ENCODE measurements around the gene UPF2.
"Not testable (repeated sequence)": the region's sequence is repeated elsewhere in the genome, so short reads cannot be mapped to it uniquely, and the experiment has no call there.

The UPF2 gene

GRCh38 chr10:11906714-11907113 lies 135.9 kb downstream of the UPF2 start:
- DNase-seq = no peak

DNA sequence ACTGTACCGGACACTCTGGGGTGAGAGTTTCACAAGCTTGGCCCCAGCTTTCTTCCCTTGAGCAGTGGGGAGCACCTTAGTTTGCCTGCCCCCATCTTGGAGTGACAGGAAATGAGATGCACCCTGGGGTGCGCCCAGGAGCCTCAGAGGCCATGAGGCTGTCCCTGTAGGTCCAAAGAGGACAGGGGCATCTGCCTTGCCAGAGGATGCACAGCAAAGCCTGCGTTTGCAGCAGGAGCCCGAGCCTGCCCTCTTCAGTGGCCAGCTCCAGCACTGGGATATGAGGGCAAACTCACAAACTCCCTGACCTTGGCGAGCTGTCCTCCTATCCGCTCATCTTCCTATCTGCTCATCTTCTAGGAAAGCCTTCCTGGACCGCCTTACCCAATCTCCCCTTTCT lies 140.0 kb downstream of the UPF2 start:
- no peak for DNase-seq

DNA sequence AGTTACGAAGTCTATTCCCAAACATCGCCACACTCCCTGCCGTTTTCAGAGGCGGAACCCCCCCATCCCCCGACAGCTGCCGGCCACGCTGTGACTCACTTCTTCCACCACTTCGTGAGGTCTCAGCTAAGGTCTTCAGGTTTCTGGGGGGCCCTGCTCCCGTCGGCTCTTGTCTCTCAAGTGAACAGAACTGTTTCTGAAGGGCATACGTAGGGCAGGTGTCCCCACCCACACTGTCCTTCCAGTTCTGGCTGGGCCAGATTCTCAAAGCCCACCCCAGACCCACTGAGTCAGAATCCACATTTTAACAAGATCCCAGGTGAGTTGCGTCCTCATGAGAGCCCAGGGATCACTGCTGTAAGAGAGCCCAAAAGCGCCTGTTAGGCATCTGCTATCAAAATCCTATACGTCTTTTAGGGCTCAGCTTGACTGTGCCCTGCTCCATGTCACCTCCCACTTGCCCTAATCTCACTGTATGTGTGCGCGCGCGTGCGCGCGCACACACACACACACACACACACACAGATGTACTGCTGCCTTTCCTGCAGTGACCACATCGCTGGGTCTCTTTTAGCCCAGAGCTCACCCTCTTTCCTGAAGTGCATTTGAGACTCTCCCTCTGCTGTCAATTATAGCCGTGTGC lies 140.7 kb downstream of the UPF2 start:
- no peak for DNase-seq

GRCh38 chr10:11901454-11901832 lies 141.2 kb downstream of the UPF2 start:
- no peak for DNase-seq

DNA sequence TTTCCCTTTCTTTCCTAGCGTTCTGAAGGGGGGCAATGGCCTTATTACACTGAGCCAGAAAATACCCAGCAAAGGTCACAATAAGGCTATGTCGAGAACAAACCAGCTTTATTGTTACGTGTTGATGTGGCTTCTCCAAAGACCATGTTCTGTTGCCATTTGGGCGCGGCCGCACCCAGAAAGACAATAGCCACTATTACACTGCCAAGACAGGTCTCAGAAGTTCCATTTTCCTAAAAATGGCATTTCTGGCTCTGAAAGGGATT lies 141.6 kb downstream of the UPF2 start:
- DNase-seq = no peak

DNA sequence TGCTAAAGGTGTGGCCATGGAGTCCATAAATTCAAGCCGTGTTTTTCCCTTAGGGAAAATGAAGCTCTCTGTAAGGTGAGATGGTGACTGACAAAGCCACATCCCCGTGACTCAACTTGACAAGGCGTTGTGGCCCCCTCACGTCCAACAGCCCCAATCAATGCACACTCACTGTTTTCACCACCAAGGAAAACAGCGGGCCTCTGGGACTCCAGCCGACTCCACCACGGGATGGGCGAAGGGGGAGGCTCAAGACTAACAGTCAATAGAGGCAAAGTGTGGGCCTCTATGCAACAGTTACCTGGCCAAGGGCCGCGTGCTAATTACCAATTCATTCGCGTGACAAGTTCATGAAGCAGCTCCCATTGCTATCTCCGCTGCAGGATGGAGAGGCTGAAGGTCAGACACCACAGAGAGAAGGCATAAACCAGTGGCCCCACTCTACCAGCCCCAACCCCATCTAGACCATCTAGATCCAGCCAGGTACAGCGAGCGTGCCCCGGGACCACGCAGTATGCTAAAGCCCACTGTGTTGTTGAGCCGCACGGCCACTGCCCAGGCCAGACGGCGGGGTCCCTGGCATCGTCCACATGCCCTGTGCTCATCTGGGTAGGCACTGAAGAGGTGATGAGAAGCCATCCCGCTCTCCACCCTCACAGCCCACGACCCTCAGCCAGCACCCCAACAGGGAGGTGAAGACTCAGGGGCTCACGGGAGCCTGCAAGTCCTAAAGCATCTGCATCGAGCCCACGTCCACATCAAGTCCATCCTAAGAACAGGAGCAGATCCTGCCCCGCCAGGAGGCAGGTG lies 143.3 kb downstream of the UPF2 start:
- no peak for DNase-seq

GRCh38 chr10:11898372-11899066 lies 144.1 kb downstream of the UPF2 start:
- DNase-seq = no peak

GRCh38 chr10:11898033-11898371 lies 144.6 kb downstream of the UPF2 start:
- no peak for DNase-seq

DNA sequence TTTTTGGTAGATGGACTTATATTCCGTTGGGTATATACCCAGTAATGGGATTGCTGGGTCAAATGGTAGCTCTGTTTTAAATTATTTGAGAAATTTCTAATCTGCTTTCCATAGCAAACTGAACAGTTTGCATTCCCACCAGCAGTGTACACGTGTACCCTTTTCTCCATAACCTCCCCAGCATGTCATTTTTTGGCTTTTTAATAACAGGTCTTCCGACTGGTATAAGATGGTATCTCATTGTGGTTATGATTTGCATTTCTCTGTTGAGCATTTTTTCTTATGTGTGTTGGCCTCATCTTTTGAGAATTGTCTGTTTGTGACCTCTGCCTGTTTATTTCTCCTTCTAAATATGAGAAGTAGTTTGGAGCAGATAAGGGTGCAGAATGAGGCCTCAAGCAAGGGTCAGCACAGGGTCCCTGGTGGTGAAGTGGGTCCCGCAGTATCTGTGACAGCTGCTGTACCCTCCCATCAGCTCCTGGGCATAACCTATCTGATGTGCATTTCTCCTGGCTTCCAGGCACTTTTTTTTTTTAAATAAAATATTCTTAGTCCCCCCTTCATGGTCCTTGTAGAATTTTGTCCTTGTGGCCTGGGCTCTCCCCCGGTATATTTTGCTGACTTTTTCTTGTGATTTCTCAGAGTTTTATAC lies 145.9 kb downstream of the UPF2 start:
- DNase-seq = no peak

DNA sequence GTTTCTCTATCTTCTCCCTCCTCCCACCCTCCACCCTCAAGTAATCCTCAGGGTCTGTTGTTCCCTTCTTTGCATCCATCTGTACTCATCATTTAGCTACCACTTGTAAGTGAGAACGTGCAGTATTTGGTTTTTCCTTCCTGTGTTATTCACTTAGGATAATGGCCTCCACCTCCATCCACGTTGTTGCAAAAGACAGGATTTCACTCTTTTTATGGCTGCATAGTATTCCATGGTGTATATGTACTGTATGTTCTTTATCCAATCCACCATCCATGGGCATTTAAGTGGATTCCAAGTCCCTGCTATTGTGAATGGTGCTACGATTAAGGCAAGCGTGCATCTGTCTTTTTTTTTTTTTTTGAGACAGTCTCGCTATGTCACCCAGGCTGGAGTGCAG lies 147.0 kb downstream of the UPF2 start:
- DNase-seq = no peak

DNA sequence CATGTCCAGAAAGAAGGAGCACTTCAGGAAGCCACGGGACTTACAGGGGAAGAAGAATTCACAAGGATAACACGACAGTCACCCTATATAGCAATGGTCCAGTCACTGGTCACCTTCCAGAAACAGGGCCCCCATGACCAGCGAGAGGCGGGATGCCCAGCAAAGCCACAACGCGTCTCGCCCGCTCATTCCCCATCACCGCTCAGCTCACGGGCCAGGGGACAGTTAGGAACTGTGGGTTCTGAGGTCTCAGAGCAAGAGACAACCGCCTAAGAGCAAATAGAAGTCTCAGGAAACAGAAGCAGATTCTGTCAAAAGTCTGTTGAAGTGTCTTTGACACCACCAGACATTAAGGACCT lies 147.5 kb downstream of the UPF2 start:
- DNase-seq = no peak

- DNase-seq = no peak
These were observed 148.1 kb downstream of the UPF2 start for GRCh38 chr10:11894381-11895107.

GRCh38 chr10:11893749-11894278 lies 148.8 kb downstream of the UPF2 start:
- DNase-seq = no peak

DNA sequence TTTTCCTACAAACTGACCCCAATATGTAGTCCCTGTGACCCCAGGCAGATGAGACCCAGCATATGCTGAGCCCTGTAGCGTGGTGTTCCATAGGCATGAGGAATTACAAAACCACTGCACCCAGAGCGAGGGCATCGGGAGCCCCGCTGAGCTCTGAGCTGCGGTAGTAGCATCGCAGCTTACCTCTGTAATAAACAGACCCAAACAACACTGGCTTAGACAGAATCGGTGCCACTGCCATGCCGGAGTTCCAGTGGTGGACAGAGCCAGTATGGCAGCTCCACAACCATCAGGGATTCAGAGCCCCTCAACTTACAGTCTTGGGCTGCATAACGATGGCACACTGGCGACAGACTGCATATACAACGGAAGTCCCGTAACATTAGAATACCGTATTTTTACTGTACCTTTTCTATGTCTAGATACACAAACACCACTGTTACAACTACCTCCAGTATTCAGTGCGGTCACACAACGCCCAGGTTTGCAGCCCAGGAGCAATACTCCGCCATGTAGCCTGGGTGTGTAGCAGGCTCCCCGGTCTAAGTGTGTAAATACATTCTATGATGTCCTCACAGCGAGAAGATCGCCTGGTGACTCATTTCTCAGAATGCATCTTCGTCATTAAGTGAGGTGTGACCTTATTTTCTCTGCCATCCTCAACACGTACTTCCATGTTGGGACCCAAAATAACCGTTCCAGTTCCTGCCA lies 150.7 kb downstream of the UPF2 start:
- no peak for DNase-seq

- DNase-seq = not testable (repeated sequence)
These were observed 153.3 kb downstream of the UPF2 start for GRCh38 chr10:11889263-11889662.

DNA sequence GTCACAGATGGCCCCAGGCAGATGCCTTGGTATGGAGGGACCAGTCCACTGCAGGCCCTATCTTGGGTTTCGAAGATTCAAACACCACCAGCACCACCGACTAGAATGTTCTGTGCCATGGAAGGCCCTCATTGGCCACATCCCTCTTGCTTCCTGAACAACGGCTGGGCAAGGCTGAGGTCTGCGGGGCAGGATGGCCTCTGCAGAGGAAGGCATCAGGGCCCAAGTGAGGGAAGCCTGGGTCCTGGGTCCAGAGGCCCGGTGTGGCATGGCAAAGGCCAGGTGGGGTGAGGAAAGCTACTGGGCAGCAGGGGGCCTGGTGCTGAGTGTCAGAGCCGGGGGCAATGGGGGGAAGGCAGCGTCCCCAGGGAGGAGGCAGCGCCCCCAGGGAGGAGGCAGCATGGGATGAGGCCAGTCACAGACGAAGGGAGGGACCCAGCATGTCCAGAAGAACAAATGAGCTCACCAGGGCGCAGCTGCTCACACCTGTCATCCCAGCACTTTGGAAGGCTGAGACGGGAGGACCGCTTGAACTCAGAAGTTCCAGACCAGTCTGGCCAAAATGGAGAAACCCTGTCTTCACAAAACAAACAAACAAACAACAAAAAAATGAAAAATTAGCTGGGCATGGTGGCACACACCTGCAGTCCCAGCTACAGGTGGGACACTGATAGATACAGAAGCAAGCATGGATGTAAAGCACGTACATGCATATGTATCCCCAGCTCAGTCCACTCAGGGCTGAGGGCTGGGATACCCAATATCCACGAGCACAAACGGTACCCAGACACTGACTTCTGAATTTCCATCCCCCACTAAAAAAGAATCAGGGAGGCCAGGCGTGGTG lies 155.0 kb downstream of the UPF2 start:
- no peak for DNase-seq

GRCh38 chr10:11886851-11887250 lies 155.8 kb downstream of the UPF2 start:
- no peak for DNase-seq

GRCh38 chr10:11886138-11886474 lies 156.5 kb downstream of the UPF2 start:
- DNase-seq = no peak

DNA sequence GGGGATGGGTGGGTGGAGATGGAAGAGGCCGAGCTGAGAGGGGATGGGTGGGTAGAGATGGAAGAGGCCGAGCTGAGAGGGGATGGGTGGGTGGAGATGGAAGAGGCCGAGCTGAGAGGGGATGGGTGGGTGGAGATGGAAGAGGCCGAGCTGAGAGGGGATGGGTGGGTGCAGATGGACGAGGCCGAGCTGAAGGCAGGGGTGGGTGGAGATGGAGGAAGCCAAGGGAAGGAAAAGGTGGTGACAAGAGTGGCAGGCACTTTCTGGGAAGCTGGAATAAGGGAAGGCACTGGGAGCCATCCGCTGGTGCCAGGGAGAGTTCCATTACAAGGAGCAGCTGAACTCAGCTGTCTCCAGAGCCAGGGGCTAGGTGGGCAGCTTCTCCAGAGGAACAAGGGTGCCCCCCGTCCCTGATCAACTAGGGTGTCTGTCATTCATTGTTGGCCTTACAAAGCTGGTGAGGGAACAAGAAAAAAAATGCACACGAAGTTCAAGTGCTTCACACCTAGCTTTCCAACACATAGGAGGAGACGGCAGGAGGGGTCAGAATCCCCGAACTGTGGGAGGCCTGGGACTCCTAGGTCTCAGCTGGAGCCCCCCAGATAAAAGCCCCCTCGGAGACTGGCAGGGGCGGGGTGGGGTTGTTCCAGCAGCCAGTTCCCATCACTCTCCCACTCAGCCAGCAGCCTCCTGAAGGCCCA lies 157.0 kb downstream of the UPF2 start:
- DNase-seq = no peak

DNA sequence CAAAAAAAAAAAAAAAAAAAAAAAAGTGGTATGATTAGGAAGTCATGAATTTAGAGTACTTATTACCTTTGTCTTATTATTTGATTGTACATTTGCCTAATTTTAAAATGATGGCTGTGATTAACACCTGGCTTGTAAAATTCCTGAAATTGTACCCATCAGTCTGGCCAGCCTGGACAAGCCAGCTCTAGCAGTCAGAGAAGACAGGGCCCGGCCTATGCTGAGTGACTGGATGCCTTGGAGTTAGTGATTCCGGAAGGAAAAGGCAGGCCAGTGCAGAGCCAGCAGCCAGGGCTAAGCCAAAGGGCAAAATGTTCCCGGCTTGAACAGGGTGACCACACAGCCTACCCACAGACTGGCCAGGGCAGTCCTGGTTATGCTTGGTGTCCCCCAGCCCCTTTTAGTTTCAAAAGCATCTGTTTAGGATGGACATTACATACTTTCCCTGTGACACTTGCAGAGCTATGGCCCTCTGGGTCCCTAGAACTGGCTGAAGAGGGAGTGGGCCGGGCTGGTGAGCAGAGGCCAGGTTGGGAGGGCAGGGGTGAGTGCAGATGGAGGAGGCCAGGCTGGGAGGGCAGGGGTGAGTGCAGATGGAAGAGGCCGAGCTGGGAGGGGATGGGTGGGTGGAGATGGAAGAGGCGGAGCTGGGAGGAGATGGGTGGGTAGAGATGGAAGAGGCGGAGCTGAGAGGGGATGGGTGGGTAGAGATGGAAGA lies 157.7 kb downstream of the UPF2 start:
- DNase-seq = no peak
